Peyer's patch (tissue), 4 donors: ENCODE measurements around the gene LSP1. TPM values are rescaled to one million over a fixed set of nuclear protein-coding genes. Genes with fewer than 3 reads are reported as not detected.

Source experiments
- DNase-seq, 3 donors: peaks; one replicate each; pipeline ENCODE4 v3.0.0-alpha.2; 2017 to 2019
- H3K27ac ChIP-seq, 4 donors: fragments of 200-600 bp; sonication (generic); one replicate each; pipeline ENCODE4 v1.5.1; 2016 to 2019
- H3K27me3 ChIP-seq, 2 donors: fragments of 200-600 bp; sonication (generic); one replicate each; pipeline ENCODE4 v1.5.1; 2019
- H3K36me3 ChIP-seq, 3 donors: fragments of 200-600 bp; sonication (generic); one replicate each; pipeline ENCODE4 v1.5.1; 2016 to 2019
- H3K4me1 ChIP-seq, 4 donors: fragments of 200-600 bp; sonication (generic); one replicate each; pipeline ENCODE4 v1.5.1; 2016 to 2019
- H3K4me3 ChIP-seq, 4 donors: fragments of 200-600 bp; sonication (generic); 1 replicate in 3 of 4; 2 replicates in 1 of 4; pipeline ENCODE4 v1.5.1; 2016 to 2019; ENCODE audit warnings: mild to moderate bottlenecking in 1 of 4
- H3K9me3 ChIP-seq, 4 donors: fragments of 200-600 bp; sonication (generic); one replicate each; pipeline ENCODE4 v1.5.1; 2016 to 2019; ENCODE audit warnings: mild to moderate bottlenecking in 1 of 4
- POLR2A ChIP-seq, 2 donors: fragments of 450-650 bp; IDR thresholded peaks; one replicate each; pipeline ENCODE4 v1.5.1; 2017; ENCODE audit warnings: antibody characterized with exemption in 2 of 2, mild to moderate bottlenecking in 2 of 2, moderate library complexity in 2 of 2
- total RNA-seq, 4 donors: library from RNA; depleted of rRNA; stranded (reverse); fragments of >200 nt; gene quantifications; one replicate each; pipeline ENCODE4 v1.1.0, GENCODE V29; 2016
- TF ChIP-seq, protein P1 (sequence below), 6 experiments: fragments of 450-650 bp in 4 of 6; fragments of 200-600 bp in 2 of 6; sonication (generic) in 1 of 6; IDR thresholded peaks; one replicate each; pipeline ENCODE4 v1.5.1; 2017 to 2019; ENCODE audit warnings: antibody characterized with exemption in 6 of 6, mild to moderate bottlenecking in 3 of 6, moderate library complexity in 1 of 6

LSP1 gene
- total RNA-seq, 4 donors from 2014 or later: 10.6 to 175 (median 15.4) TPM

DNA sequence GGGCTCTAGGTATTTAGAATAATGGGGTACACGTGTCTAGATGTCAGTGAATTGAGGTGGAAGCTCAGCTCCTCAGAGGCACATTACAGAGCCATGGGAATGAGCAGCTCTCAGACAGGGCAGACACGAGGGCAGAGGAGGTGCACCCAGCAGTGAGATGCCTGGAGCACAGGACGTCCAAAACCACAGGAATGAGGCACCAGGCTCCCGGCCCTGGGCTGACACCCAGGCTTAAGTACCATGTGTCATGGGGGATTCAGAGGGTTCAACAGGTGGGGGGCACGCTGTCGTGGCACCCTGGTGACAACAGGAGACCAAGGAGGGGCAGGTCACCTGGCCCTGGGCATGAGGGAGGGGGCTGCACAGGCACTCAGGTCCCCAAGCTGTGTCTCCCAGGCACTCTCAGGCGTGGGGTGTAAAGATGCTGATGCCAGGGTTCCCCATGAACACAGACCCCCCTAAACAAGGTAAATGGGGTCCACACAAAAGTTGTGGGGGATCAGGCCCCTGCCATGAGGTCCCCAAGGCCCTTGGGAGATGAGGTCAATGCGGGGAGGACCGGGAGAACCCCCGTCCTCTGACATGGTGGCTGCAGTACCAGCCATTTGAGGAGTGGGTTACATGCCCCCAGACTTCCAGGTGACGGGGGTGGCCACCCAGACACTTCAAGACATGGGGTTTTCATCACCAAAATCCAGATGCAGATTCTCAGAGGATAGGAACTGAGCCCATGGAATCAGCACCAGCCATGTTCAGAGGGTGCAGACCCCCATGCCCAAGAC, 23.7 kb upstream of the LSP1 start:
- no peak for TF ChIP-seq POLR2A (IDR thresholded peaks at IDR 0.05)
- TF ChIP-seq, protein P1, sequence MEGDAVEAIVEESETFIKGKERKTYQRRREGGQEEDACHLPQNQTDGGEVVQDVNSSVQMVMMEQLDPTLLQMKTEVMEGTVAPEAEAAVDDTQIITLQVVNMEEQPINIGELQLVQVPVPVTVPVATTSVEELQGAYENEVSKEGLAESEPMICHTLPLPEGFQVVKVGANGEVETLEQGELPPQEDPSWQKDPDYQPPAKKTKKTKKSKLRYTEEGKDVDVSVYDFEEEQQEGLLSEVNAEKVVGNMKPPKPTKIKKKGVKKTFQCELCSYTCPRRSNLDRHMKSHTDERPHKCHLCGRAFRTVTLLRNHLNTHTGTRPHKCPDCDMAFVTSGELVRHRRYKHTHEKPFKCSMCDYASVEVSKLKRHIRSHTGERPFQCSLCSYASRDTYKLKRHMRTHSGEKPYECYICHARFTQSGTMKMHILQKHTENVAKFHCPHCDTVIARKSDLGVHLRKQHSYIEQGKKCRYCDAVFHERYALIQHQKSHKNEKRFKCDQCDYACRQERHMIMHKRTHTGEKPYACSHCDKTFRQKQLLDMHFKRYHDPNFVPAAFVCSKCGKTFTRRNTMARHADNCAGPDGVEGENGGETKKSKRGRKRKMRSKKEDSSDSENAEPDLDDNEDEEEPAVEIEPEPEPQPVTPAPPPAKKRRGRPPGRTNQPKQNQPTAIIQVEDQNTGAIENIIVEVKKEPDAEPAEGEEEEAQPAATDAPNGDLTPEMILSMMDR (IDR thresholded peaks at IDR 0.05): no peak
- Histone ChIP-seq H3K4me3 (no peak overlapping the region), H3K4me1 (peaks cover 6 to 57% (median 10%) of the 10 kb centered on the region in 4 donors), H3K9me3 (no peaks in the 10 kb centered on the region), H3K36me3 (no peaks in the 10 kb centered on the region), H3K27ac (no peak overlapping the region), H3K27me3 (no peaks in the 10 kb centered on the region)
- peak in 1 of 3 donors; percentile 39 for DNase-seq

DNA sequence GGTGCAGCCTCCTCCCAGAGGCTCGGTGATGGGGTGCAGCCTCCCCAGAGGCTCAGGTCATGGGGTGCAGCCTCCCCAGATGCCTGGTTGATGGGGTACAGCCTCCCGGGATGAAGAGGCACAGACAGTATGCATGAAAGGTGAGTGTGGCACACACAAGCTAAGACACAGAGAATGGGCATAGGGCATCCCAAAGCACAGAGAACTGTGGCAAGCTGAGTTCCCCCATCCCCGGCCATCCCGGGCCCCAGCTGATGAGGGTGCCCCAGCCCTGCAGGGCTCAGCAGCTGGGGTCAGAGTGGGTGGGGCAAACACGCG, 22.9 kb upstream of the LSP1 start:
- H3K4me3 ChIP-seq: no peak overlapping the region
- no peaks in the 10 kb centered on the region for H3K27me3 ChIP-seq
- H3K36me3 ChIP-seq: no peaks in the 10 kb centered on the region
- no peaks in the 10 kb centered on the region for H3K9me3 ChIP-seq
- peaks cover 8 to 63% (median 11%) of the 10 kb centered on the region in 4 donors for H3K4me1 ChIP-seq
- peak overlapping the region in 1 of 4 donors; percentile 80 for H3K27ac ChIP-seq
- peak in 1 of 3 donors; percentile 59 for DNase-seq
- TF ChIP-seq, protein P1 (IDR thresholded peaks at IDR 0.05): no peak
- no peak for TF ChIP-seq POLR2A (IDR thresholded peaks at IDR 0.05)

DNA sequence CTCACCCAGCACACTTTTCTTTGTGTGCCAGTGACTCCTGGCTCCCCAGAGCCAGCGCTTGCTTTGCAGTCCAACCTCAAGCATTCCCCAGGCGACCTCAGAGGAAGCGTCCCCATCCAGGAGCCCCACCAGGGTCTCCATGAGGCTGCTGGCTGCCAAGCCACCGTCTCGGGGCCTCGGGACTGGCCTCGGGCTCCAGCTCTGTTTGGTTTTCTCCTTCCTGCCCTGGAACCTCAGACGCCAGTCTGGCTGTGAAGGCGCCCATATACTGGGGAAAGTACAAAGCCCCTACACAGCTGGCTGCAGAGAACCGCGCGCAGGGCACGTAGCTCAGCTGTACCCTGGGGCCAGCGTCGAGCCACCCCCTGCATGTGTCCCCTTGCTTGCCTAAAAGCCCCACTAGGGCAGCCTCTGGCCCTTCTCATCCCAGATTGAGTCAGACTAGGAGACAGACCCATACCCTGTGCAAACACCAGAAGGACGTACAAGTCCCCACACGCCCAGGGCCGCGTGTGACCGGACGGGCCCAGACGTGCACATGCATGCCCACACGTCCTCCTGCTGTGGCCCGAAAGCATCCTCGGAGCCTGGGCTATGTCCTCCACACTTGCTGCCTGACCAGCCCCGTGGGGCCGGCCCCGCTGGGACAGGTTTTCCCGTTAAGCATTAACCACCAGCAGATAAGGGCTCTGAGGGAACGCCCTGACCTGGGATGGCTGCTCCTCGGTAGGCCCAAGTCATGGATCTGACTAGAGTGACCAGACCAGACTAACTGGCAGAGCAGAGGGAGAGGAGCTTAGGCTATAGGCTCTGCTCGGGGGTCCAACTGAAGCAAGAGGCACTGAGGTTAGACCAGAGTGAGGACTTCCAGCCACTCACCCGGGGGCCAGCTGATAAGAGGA, 22.3 kb upstream of the LSP1 start:
- H3K27ac ChIP-seq: peak overlapping the region in 3 of 4 donors; percentile 62 to 80 (median 67)
- no peak overlapping the region for H3K4me3 ChIP-seq

DNA sequence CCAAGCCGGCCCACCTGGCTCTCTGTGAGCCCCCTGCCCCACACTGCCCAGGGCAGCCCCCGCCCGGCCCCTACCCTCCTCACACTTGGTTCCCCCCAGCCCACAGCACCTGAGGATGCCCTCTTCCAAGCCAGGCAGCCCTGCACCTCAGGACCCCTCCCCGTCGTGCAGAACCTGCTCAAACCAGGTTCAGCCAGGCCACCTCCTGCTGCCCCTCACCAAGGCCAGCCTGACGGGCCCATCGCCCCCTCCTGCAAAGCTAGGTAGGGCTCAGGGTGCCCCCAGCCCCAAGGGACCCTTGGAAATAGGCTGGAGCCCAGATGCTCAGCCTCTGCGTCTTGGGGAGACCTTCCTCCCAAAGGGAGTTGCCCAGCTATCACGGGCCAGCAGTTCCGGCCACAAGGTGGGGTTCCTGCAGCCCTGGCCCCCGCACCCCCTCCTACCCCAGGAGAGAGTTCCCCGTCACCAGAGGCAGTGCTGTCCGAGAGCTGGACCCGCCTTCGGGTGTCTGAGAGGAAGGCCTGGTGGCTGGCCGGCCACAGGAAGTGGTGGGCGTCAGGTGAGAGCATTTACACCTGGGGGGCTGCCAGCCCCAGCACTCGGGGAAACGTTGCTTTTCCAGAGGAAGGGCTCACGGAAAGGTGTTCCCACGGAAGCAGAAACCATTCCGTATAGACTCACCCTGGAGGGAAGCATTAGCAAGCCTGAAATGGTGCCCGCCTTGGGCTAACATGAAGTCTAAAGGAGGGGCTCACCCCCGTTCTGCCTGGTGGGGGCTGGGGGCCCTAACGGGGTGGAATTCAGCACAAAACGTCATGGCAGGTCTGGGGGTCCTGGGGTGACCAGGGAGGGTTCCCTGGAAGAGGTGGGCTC, 21.3 kb upstream of the LSP1 start:
- Histone ChIP-seq H3K27ac (peak overlapping the region in 3 of 4 donors; percentile 62 to 80 (median 67)), H3K4me3 (no peak overlapping the region), H3K36me3 (no peaks in the 10 kb centered on the region), H3K9me3 (no peaks in the 10 kb centered on the region), H3K27me3 (no peaks in the 10 kb centered on the region), H3K4me1 (peaks cover 8 to 60% (median 11%) of the 10 kb centered on the region in 4 donors)
- TF ChIP-seq, protein P1 (IDR thresholded peaks at IDR 0.05): no peak
- no peak for TF ChIP-seq POLR2A (IDR thresholded peaks at IDR 0.05)
- DNase-seq: peak in 1 of 3 donors; percentile 47

More for the DNA sequence above, 22.3 kb upstream of the LSP1 start:
- Histone ChIP-seq H3K27me3 (no peaks in the 10 kb centered on the region), H3K36me3 (no peaks in the 10 kb centered on the region), H3K4me1 (peaks cover 8 to 67% (median 11%) of the 10 kb centered on the region in 4 donors), H3K9me3 (no peaks in the 10 kb centered on the region)
- peak; percentile 41 to 55 for TF ChIP-seq POLR2A (IDR thresholded peaks at IDR 0.05)
- TF ChIP-seq, protein P1 (IDR thresholded peaks at IDR 0.05): no peak
- DNase-seq: peak in 2 of 3 donors; percentile 88 to 90
